Breast epithelium (tissue), 4 donors: ENCODE results near the gene ADAMTS5. TPM values are rescaled to one million over a fixed set of nuclear protein-coding genes. Genes with fewer than 3 reads are reported as not detected.

Experiments used
- DNase-seq, 2 donors: peaks; one replicate each; pipeline ENCODE4 v3.0.0-alpha.2; 2019; ENCODE audit warnings: low spot score in 2 of 2
- H3K27ac ChIP-seq, 2 donors: fragments of 200-600 bp; sonication (generic) in 1 of 2; one replicate each; pipeline ENCODE4 v1.5.1; 2016 to 2019; ENCODE audit warnings: mild to moderate bottlenecking in 1 of 2
- H3K27me3 ChIP-seq, 2 donors: fragments of 200-600 bp; sonication (generic) in 1 of 2; one replicate each; pipeline versions ENCODE4 v1.5.1 to v1.6.0; 2017 to 2019; ENCODE audit warnings: control low read depth in 1 of 2, mild to moderate bottlenecking in 1 of 2
- H3K36me3 ChIP-seq: fragments of 200-600 bp; one replicate; pipeline ENCODE4 v1.5.1; 2019
- H3K4me1 ChIP-seq, 2 donors: fragments of 200-600 bp; sonication (generic); one replicate each; pipeline ENCODE4 v1.5.1; 2016 to 2019; ENCODE audit warnings: control low read depth in 1 of 2
- H3K4me3 ChIP-seq, 3 donors: fragments of 200-600 bp; sonication (generic); 1 replicate in 2 of 3; 2 replicates in 1 of 3; pipeline ENCODE4 v1.5.1; 2016 to 2019; ENCODE audit warnings: mild to moderate bottlenecking in 3 of 3, moderate library complexity in 2 of 3
- H3K9me3 ChIP-seq, 2 donors: fragments of 200-600 bp; sonication (generic) in 1 of 2; one replicate each; pipeline ENCODE4 v1.5.1; 2016 to 2019; ENCODE audit warnings: control low read depth in 1 of 2
- CTCF ChIP-seq, 3 donors: fragments of 450-650 bp; IDR thresholded peaks; one replicate each; pipeline ENCODE4 v1.5.1; 2016 to 2017; ENCODE audit warnings: antibody characterized with exemption in 3 of 3, mild to moderate bottlenecking in 3 of 3, moderate library complexity in 3 of 3
- POLR2A ChIP-seq: fragments of 450-650 bp; IDR thresholded peaks from one replicate; pipeline ENCODE4 v1.6.1; 2016; ENCODE audit warnings: antibody characterized with exemption, mild to moderate bottlenecking, moderate library complexity
- POLR2AphosphoS5 ChIP-seq, 3 donors: sonication (generic); formaldehyde crosslinking; IDR thresholded peaks; one replicate each; pipeline ENCODE4 v1.6.1; 2017; ENCODE audit warnings: antibody characterized with exemption in 3 of 3
- intact Hi-C: fragments of 100-400 bp; cut with DNase I; formaldehyde crosslinking; loops from one replicate; pipeline ENCODE4 v1.15.1; 2023; ENCODE audit warnings: low total_unique reads
- total RNA-seq, 3 donors: library from RNA; depleted of rRNA; stranded (reverse); fragments of >200 nt; gene quantifications; one replicate each; pipeline ENCODE4 v1.1.0, GENCODE V29; 2016

Gene ADAMTS5
- total RNA-seq, 3 donors from 2014 or later: 14.8 to 89.3 (median 34.4) TPM

- Histone ChIP-seq H3K36me3 (no peaks in the 10 kb centered on the region), H3K27ac (no peak overlapping the region), H3K9me3 (no peaks in the 10 kb centered on the region), H3K4me3 (peak overlapping the region in 1 of 3 donors; percentile 3), H3K4me1 (no peaks in the 10 kb centered on the region), H3K27me3 (no peaks in the 10 kb centered on the region)
- no peak for DNase-seq
- intact Hi-C loops: no loop called here
- TF ChIP-seq POLR2AphosphoS5 (IDR thresholded peaks at IDR 0.05): no peak
- no peak for TF ChIP-seq CTCF (IDR thresholded peaks at IDR 0.05)
These were observed 6.3 kb upstream of the ADAMTS5 start for GRCh38 chr21:26973226-26973625.

- intact Hi-C loops: no loop called here
- no peak for TF ChIP-seq POLR2AphosphoS5 (IDR thresholded peaks at IDR 0.05)
- H3K27me3 ChIP-seq: peaks cover 0 to under 1% of the 10 kb centered on the region in 2 donors
- no peaks in the 10 kb centered on the region for H3K36me3 ChIP-seq
- H3K27ac ChIP-seq: no peak overlapping the region
- H3K4me3 ChIP-seq: no peak overlapping the region
- H3K9me3 ChIP-seq: no peaks in the 10 kb centered on the region
- DNase-seq: no peak
- no peaks in the 10 kb centered on the region for H3K4me1 ChIP-seq
These were observed 5.3 kb upstream of the ADAMTS5 start for GRCh38 chr21:26972192-26972591.

GRCh38 chr21:26969971-26970725 lies 3.3 kb upstream of the ADAMTS5 start:
- Histone ChIP-seq H3K27me3 (peaks cover 0 to 17% of the 10 kb centered on the region in 2 donors), H3K9me3 (no peaks in the 10 kb centered on the region), H3K4me3 (no peak overlapping the region), H3K36me3 (no peaks in the 10 kb centered on the region), H3K4me1 (peaks cover 0 to 6% of the 10 kb centered on the region in 2 donors), H3K27ac (peak overlapping the region in 1 of 2 donors; percentile 25)
- intact Hi-C loops: no loop called here
- DNase-seq: no peak
- no peak for TF ChIP-seq POLR2AphosphoS5 (IDR thresholded peaks at IDR 0.05)
- no peak for TF ChIP-seq CTCF (IDR thresholded peaks at IDR 0.05)
- TF ChIP-seq POLR2A: no peak

GRCh38 chr21:26966649-26967061 lies 233 bp downstream of the ADAMTS5 start:
- no peaks in the 10 kb centered on the region for H3K9me3 ChIP-seq
- peak overlapping the region; percentile 53 to 90 (median 74) for H3K4me3 ChIP-seq
- peaks cover 0 to 7% of the 10 kb centered on the region in 2 donors for H3K4me1 ChIP-seq
- TF ChIP-seq POLR2A (no peak), CTCF (IDR thresholded peaks at IDR 0.05) (no peak), POLR2AphosphoS5 (IDR thresholded peaks at IDR 0.05) (no peak)
- H3K27me3 ChIP-seq: peaks cover 0 to 17% of the 10 kb centered on the region in 2 donors
- intact Hi-C loops: no loop called here
- H3K27ac ChIP-seq: peak overlapping the region; percentile 87 to 98
- H3K36me3 ChIP-seq: no peaks in the 10 kb centered on the region
- DNase-seq: no peak

GRCh38 chr21:26965907-26966581 lies 844 bp downstream of the ADAMTS5 start:
- DNase-seq: peak in 1 of 2 donors; percentile 22
- peak overlapping the region; percentile 53 to 90 (median 74) for H3K4me3 ChIP-seq
- H3K36me3 ChIP-seq: no peaks in the 10 kb centered on the region
- peak overlapping the region; percentile 87 to 98 for H3K27ac ChIP-seq
- H3K9me3 ChIP-seq: no peaks in the 10 kb centered on the region
- TF ChIP-seq CTCF (IDR thresholded peaks at IDR 0.05): no peak
- peak; percentile 2 for TF ChIP-seq POLR2A
- H3K4me1 ChIP-seq: peaks cover 0 to 10% of the 10 kb centered on the region in 2 donors
- intact Hi-C loops: no loop called here
- peaks cover 0 to 17% of the 10 kb centered on the region in 2 donors for H3K27me3 ChIP-seq
